Activated naive CD8-positive, alpha-beta T cell treated with anti-CD3 and anti-CD28 coated beads, Interleukin-2, amount 10 ng/mL, durations not matched to agents 7 days and 5 days (primary cell): Measurements from ENCODE around the gene ACTR3C. TPM values are rescaled to one million over a fixed set of nuclear protein-coding genes. Genes with fewer than 3 reads are reported as not detected.
A peak's percentile ranks its signal among the peaks of the same experiment; 100 is the strongest.
"Not testable (repeated sequence)": the region's sequence is repeated elsewhere in the genome, so short reads cannot be mapped to it uniquely, and the experiment has no call there.

ENCODE experiments used
- ATAC-seq: fragments of 150-1000 bp; cut with Tn5 transposase; one replicate; pipeline ENCODE4 v1.10.0; 2021; ENCODE audit warnings: low read depth, moderate library complexity
- POLR2A ChIA-PET: fragments of 350-600 bp; sonication (Branson Sonifier 250); formaldehyde crosslinking; loops from one replicate; lab custom pipeline; 2021; ENCODE audit warnings: antibody characterized with exemption; lab: Charles Lee
- DNase-seq: peaks from one replicate; pipeline ENCODE4 v3.0.0; 2021
- H3K27ac Mint-ChIP-seq: one replicate; pipeline ENCODE4 v1.8.0; 2022; ENCODE audit warnings: mild to moderate bottlenecking, mixed read lengths
- H3K27me3 Mint-ChIP-seq: one replicate; pipeline ENCODE4 v1.8.0; 2022; ENCODE audit warnings: mild to moderate bottlenecking, moderate library complexity, mixed read lengths
- H3K36me3 Mint-ChIP-seq: one replicate; pipeline ENCODE4 v1.8.0; 2021; ENCODE audit warnings: mild to moderate bottlenecking, mixed read lengths
- H3K4me1 Mint-ChIP-seq: one replicate; pipeline ENCODE4 v1.8.0; 2021; ENCODE audit warnings: mixed read lengths
- H3K4me3 Mint-ChIP-seq: one replicate; pipeline ENCODE4 v1.8.0; 2022; ENCODE audit warnings: mild to moderate bottlenecking, moderate library complexity, mixed read lengths
- H3K9me3 Mint-ChIP-seq: one replicate; pipeline ENCODE4 v1.8.0; 2021; ENCODE audit warnings: mixed read lengths
- total RNA-seq, 2 experiments: library from RNA; stranded (reverse); gene quantifications; one replicate each; pipeline ENCODE4 v1.2.3, GENCODE V29; 2021

The ACTR3C gene
- total RNA-seq, 2 experiments from 2014 or later, result 6.4 to 7.0 TPM

GRCh38 chr7:150326657-150327268 is 3.4 kb upstream of the ACTR3C start:
- DNase-seq (no peak), ATAC-seq (no peak)
- Mint-ChIP-seq H3K4me3 (no peak overlapping the region), H3K27ac (no peak overlapping the region), H3K36me3 (peaks cover 12% of the 10 kb centered on the region), H3K27me3 (no peaks in the 10 kb centered on the region), H3K9me3 (no peaks in the 10 kb centered on the region), H3K4me1 (peaks cover 21% of the 10 kb centered on the region)
- POLR2A ChIA-PET, result interaction anchor here (0.7 kb wide), 1 partner anchor 853 kb away, joined by 3 read pairs; no protein-coding TSS in a partner anchor

GRCh38 chr7:150325901-150326300 is 2.6 kb upstream of the ACTR3C start:
- no peak for ATAC-seq
- no peaks in the 10 kb centered on the region for H3K27me3 Mint-ChIP-seq
- H3K27ac Mint-ChIP-seq, result no peak overlapping the region

GRCh38 chr7:150325110-150325611 is 1.8 kb upstream of the ACTR3C start:
- ATAC-seq (no peak), DNase-seq (no peak)
- Mint-ChIP-seq H3K27ac (peak overlapping the region; percentile 98), H3K36me3 (peaks cover 12% of the 10 kb centered on the region), H3K4me1 (peaks cover 21% of the 10 kb centered on the region), H3K4me3 (peak overlapping the region; percentile 99), H3K27me3 (no peaks in the 10 kb centered on the region), H3K9me3 (no peaks in the 10 kb centered on the region)
- POLR2A ChIA-PET, result no interaction called here

More at GRCh38 chr7:150325901-150326300, 2.6 kb upstream of the ACTR3C start:
- Mint-ChIP-seq H3K4me3 (no peak overlapping the region), H3K9me3 (no peaks in the 10 kb centered on the region), H3K36me3 (peaks cover 12% of the 10 kb centered on the region), H3K4me1 (peaks cover 21% of the 10 kb centered on the region)
- POLR2A ChIA-PET, result interaction anchor here (0.7 kb wide), 1 partner anchor 852 kb away, joined by 3 read pairs; no protein-coding TSS in a partner anchor
- DNase-seq, result no peak

DNA sequence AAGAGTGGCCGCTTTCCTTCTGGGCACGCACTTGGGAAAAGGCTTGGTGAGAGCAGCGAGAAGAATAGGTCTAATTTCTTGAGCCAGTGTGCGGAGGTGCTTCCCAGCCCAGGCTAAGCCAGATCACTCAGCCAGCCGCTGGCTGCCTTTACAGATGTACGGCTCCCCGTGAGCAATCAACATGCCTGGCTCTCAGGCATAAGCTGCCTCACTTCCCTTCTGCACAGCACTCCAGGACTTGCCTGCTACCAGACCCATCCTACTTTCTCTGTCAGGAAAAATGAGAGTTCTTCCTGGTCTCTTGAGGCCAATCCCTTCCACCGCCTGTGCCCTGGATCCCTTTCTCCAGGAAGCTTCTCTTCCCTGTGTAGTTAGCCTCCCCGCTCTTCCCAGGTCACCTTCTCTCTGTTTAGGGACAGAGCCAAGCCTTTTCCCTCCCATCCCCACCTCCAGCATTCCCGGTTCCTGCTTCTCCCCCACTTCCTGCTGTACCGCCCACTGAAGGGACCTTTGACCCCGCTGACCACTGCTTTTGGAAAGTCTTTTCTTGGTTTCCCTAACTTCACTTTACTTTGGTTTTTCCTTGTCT is 1.1 kb upstream of the ACTR3C start:
- no peaks in the 10 kb centered on the region for H3K27me3 Mint-ChIP-seq
- peak overlapping the region; percentile 99 for H3K4me3 Mint-ChIP-seq
- H3K36me3 Mint-ChIP-seq, result peaks cover 12% of the 10 kb centered on the region
- ATAC-seq (no peak), DNase-seq (no peak)
- POLR2A ChIA-PET, result interaction anchor here (1.4 to 1.6 kb wide), 4 partner anchors 44 to 431 kb away, joined by 3 to 9 read pairs (median 4); partner anchors contain the start of gene REPIN1
- H3K4me1 Mint-ChIP-seq, result peaks cover 21% of the 10 kb centered on the region
- peak overlapping the region; percentile 98 for H3K27ac Mint-ChIP-seq
- no peaks in the 10 kb centered on the region for H3K9me3 Mint-ChIP-seq

DNA sequence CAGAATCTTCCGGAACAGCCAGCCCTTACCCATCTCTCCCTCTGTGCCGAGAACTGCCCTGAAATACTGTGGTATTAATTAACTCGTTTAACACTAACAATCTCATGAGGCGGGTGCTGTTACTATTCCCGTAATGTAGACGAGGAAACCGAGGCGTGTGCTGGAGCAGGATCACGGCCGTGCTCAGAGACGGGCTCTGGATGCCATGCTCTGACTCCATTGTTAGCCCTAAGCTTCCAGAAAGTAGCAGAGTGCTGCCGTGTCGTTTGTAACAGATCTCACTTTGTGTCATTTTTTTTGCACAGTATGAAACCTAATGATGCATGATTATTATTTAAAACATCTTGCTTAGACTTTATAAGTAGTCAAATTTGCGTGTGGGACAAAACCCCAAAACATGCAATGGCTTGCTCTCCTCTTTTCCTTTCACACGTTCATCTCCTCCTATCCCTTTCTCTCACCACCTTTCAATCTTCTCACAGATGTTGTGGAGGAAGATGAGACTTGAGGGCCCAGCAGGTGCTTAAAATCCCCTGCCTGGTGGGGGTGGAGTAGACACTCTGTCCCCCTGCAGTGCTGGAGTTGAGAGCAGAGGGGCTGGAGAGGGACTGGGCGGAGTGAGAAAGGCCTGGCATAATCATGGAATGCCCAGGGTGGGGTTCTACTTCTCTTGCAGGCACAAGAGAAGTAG is 482 bp upstream of the ACTR3C start:
- Mint-ChIP-seq H3K27ac (peak overlapping the region; percentile 98), H3K4me3 (peak overlapping the region; percentile 99), H3K36me3 (peaks cover 12% of the 10 kb centered on the region), H3K4me1 (peaks cover 21% of the 10 kb centered on the region), H3K9me3 (no peaks in the 10 kb centered on the region), H3K27me3 (no peaks in the 10 kb centered on the region)
- peak; percentile 32 for ATAC-seq
- no peak for DNase-seq
- POLR2A ChIA-PET, result interaction anchor here (1.0 to 1.8 kb wide), 6 partner anchors 10 to 432 kb away, joined by 3 to 10 read pairs (median 4); partner anchors contain the start of gene REPIN1

- H3K9me3 Mint-ChIP-seq, result no peaks in the 10 kb centered on the region
- POLR2A ChIA-PET, result interaction anchor here (0.6 to 1.8 kb wide), 3 partner anchors 8 to 1212 kb away, joined by 3 to 10 read pairs (median 3); partner anchors contain the start of gene GIMAP8
- peak overlapping the region; percentile 99 for H3K4me3 Mint-ChIP-seq
- peak; percentile 67 for ATAC-seq
- peaks cover 21% of the 10 kb centered on the region for H3K4me1 Mint-ChIP-seq
- peak; percentile 52 for DNase-seq
- H3K27me3 Mint-ChIP-seq, result no peaks in the 10 kb centered on the region
- peaks cover 14% of the 10 kb centered on the region for H3K36me3 Mint-ChIP-seq
- peak overlapping the region; percentile 99 for H3K27ac Mint-ChIP-seq
These were observed 1.1 kb downstream of the ACTR3C start for GRCh38 chr7:150322114-150322832.

DNA sequence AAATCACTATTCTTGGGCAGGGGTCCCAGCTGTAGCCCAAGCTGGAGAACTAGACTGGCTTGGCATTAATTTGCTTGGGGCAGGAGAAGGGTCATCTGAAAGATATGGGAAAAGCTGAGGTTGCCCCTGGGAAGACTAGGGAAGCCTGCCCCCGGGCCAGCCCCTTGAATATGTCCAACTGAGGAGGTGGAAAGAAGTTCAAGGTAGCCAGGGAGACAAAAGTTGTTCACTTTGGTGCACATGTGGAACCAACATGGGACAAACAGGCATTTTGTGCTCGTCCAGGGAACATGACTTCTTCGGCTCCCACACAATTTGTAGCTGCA is 1.6 kb downstream of the ACTR3C start:
- DNase-seq (no peak), ATAC-seq (no peak)
- Mint-ChIP-seq H3K4me3 (peak overlapping the region; percentile 99), H3K27me3 (no peaks in the 10 kb centered on the region), H3K4me1 (peaks cover 21% of the 10 kb centered on the region), H3K36me3 (peaks cover 14% of the 10 kb centered on the region), H3K9me3 (no peaks in the 10 kb centered on the region), H3K27ac (peak overlapping the region; percentile 99)
- POLR2A ChIA-PET, result interaction anchor here (1.0 kb wide), 1 partner anchor 129 kb away, joined by 3 read pairs; the partner anchor contains the start of gene GIMAP8

GRCh38 chr7:150317748-150318444 is 5.4 kb downstream of the ACTR3C start:
- no peak overlapping the region for H3K4me3 Mint-ChIP-seq

DNA sequence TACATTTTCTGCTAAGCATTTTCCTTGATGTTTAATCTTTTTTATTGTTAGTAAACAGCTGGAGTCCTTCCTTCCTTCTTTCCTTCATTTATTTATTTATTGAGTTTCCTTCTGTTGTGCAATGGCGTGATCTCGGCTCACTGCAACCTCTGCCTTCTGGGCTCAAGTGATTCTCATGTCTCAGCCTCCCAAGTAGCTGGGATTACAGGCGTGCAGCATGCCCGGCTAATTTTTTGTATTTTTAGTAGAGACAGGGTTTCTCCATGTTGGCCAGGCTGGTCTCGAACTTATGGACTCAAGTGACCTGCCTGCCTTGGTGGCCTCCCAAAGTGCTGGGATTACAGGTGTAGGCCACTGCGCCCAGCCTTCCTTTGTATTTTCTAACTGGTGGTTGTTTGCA is 6.4 kb downstream of the ACTR3C start:
- H3K4me1 Mint-ChIP-seq, H3K36me3 Mint-ChIP-seq, POLR2A ChIA-PET, H3K27me3 Mint-ChIP-seq, ATAC-seq, H3K27ac Mint-ChIP-seq, H3K9me3 Mint-ChIP-seq, DNase-seq, H3K4me3 Mint-ChIP-seq: not testable (repeated sequence)

More at GRCh38 chr7:150317748-150318444, 5.4 kb downstream of the ACTR3C start:
- H3K27me3 Mint-ChIP-seq, result no peaks in the 10 kb centered on the region
- H3K9me3 Mint-ChIP-seq, result no peaks in the 10 kb centered on the region
- POLR2A ChIA-PET, result no interaction called here
- H3K4me1 Mint-ChIP-seq, result peaks cover 7% of the 10 kb centered on the region
- DNase-seq (no peak), ATAC-seq (no peak)
- H3K27ac Mint-ChIP-seq, result no peak overlapping the region
- peaks cover 6% of the 10 kb centered on the region for H3K36me3 Mint-ChIP-seq

DNA sequence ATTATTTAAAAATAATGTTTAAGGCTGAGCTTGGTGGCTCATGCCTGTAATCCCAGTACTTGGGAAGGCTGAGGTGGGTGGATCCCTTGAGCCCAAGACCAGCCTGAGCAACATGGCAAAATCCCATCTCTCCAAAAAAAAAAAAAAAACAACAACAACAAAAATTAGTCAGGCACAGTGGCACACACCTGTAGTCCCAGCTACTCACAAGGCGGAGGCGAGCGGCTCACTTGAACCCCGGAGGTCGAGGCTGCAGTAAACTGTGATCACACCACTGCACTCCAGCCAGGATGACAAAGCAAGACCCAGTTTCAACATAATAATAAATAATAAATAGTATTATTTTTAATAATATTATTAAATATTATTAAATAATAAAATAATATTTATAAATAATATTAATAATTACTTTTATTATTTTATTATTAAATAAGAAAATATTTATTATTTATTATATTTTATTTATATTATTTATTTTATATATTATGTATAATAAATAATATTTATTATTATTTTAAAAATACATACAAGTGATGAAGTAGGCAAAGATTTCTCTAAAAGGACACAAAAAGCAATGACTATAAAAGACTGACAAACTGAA is 8.6 kb downstream of the ACTR3C start:
- Mint-ChIP-seq H3K36me3 (peaks cover 4% of the 10 kb centered on the region), H3K27me3 (no peaks in the 10 kb centered on the region), H3K4me3 (no peak overlapping the region), H3K27ac (no peak overlapping the region), H3K9me3 (no peaks in the 10 kb centered on the region), H3K4me1 (no peaks in the 10 kb centered on the region)
- DNase-seq (no peak), ATAC-seq (no peak)
- POLR2A ChIA-PET, result interaction anchor here (2.5 kb wide), 1 partner anchor 8 kb away, joined by 10 read pairs; the partner anchor contains the start of genes ACTR3C and LRRC61

DNA sequence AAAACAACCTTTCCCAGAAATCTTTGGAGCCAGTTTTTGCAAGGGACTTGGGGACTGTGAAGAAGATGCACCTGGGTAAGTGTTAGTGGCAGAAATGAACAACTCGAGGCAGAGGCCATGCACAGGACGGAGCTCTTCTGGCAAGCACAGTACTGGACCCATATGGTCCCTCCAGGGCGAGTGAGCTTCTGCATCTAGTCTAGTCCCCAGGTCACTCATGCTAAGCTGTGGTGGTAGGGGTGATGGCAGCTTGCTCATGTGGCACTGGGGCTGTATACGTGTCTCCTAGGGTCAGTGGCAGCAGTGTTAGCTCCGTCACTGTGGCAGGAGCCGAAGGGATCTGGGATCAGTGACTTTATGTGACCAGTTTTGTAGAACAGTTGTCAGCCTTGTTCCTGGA is 9.5 kb downstream of the ACTR3C start:
- Mint-ChIP-seq H3K27ac (no peak overlapping the region), H3K9me3 (no peaks in the 10 kb centered on the region), H3K4me3 (no peak overlapping the region), H3K4me1 (no peaks in the 10 kb centered on the region), H3K36me3 (peaks cover 4% of the 10 kb centered on the region), H3K27me3 (no peaks in the 10 kb centered on the region)
- DNase-seq (no peak), ATAC-seq (no peak)
- POLR2A ChIA-PET, result interaction anchor here (2.5 kb wide), 1 partner anchor 9 kb away, joined by 10 read pairs; the partner anchor contains the start of genes ACTR3C and LRRC61

- H3K27ac Mint-ChIP-seq, result no peak overlapping the region
- ATAC-seq (no peak), DNase-seq (no peak)
- no peak overlapping the region for H3K4me3 Mint-ChIP-seq
- H3K4me1 Mint-ChIP-seq, result no peaks in the 10 kb centered on the region
- POLR2A ChIA-PET, result interaction anchor here (2.5 kb wide), 1 partner anchor 9 kb away, joined by 10 read pairs; the partner anchor contains the start of genes ACTR3C and LRRC61
- H3K9me3 Mint-ChIP-seq, result no peaks in the 10 kb centered on the region
- H3K27me3 Mint-ChIP-seq, result no peaks in the 10 kb centered on the region
- peaks cover 4% of the 10 kb centered on the region for H3K36me3 Mint-ChIP-seq
These were observed 10.0 kb downstream of the ACTR3C start for GRCh38 chr7:150313367-150313809.
